Erythroblast (primary cell): ENCODE data around the gene FAM131C.

Experiments used
- GATA1 ChIP-seq: IDR thresholded peaks from 2 replicates; pipeline ENCODE4 v1.6.1; 2011; ENCODE audit warnings: low read depth, mild to moderate bottlenecking, control low read depth, low read length, moderate library complexity
- POLR2A ChIP-seq: IDR thresholded peaks from 2 replicates; pipeline ENCODE4 v1.6.1; 2011; ENCODE audit warnings: mild to moderate bottlenecking, low read length

DNA sequence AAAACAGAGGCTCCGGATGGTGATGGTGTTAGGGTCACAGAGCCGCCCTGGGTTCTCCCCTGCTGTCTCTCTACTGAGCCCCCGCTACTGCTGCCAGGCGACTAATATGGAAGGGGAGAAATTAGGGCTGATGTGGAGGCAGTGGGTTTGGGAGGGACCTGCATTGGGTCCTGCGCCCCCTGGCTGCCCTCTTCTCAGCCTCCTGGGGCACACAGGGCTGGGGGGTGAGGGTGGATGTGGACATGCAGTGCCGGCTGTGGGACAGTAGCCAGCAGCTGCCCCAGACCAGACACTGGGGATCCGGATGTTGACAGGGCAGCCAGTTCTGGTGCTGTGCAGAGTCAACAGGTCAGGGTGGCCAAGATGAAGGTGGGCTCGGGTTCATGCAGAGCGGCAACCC lies 31.4 kb downstream of the FAM131C start:
- TF ChIP-seq POLR2A: no peak
- no peak for TF ChIP-seq GATA1
